ENCODE results near the gene TXNRD2.

Gene TXNRD2

GRCh38 chr22:19879643-19879991, 62.0 kb downstream of the TXNRD2 start:
- no peak overlapping the region for H3K4me3 ChIP-seq (ENCODE audit: low read depth, low read length)
- DNase-seq (ENCODE audit: low read depth): no peak
- in situ Hi-C loops (cut with HindIII; ENCODE audit: low sequenced_read_pairs): no loop called here
- no peak for TF ChIP-seq CTCF (IDR thresholded peaks at IDR 0.05; ENCODE audit: low read depth, low read length, missing control alignments)

GRCh38 chr22:19879246-19879570, 62.4 kb downstream of the TXNRD2 start:
- no peak for TF ChIP-seq CTCF (IDR thresholded peaks at IDR 0.05; ENCODE audit: low read depth, low read length, missing control alignments)
- H3K4me3 ChIP-seq (ENCODE audit: low read depth, low read length): no peak overlapping the region
- no peak for DNase-seq (ENCODE audit: low read depth)
- in situ Hi-C loops (cut with HindIII; ENCODE audit: low sequenced_read_pairs): no loop called here

GRCh38 chr22:19878461-19879245, 63.0 kb downstream of the TXNRD2 start:
- TF ChIP-seq CTCF (IDR thresholded peaks at IDR 0.05; ENCODE audit: low read depth, low read length, missing control alignments): no peak

GRCh38 chr22:19877626-19878339, 63.8 kb downstream of the TXNRD2 start:
- TF ChIP-seq CTCF (IDR thresholded peaks at IDR 0.05; ENCODE audit: low read depth, low read length, missing control alignments): no peak
- no peak overlapping the region for H3K4me3 ChIP-seq (ENCODE audit: low read depth, low read length)
- in situ Hi-C loops (cut with HindIII; ENCODE audit: low sequenced_read_pairs): no loop called here
- no peak for DNase-seq (ENCODE audit: low read depth)

More at GRCh38 chr22:19878461-19879245, 63.0 kb downstream of the TXNRD2 start:
- H3K4me3 ChIP-seq (ENCODE audit: low read depth, low read length): no peak overlapping the region
- DNase-seq (ENCODE audit: low read depth): no peak
- in situ Hi-C loops (cut with HindIII; ENCODE audit: low sequenced_read_pairs): no loop called here

- in situ Hi-C loops (cut with HindIII; ENCODE audit: low sequenced_read_pairs): no loop called here
- no peak overlapping the region for H3K4me3 ChIP-seq (ENCODE audit: low read depth, low read length)
- no peak for TF ChIP-seq CTCF (IDR thresholded peaks at IDR 0.05; ENCODE audit: low read depth, low read length, missing control alignments)
Observed at GRCh38 chr22:19876941-19877625, 64.5 kb downstream of the TXNRD2 start.

GRCh38 chr22:19876314-19876940, 65.2 kb downstream of the TXNRD2 start:
- no peak overlapping the region for H3K4me3 ChIP-seq (ENCODE audit: low read depth, low read length)
- TF ChIP-seq CTCF (IDR thresholded peaks at IDR 0.05; ENCODE audit: low read depth, low read length, missing control alignments): no peak
- in situ Hi-C loops (cut with HindIII; ENCODE audit: low sequenced_read_pairs): no loop called here
- no peak for DNase-seq (ENCODE audit: low read depth)

More at GRCh38 chr22:19876941-19877625, 64.5 kb downstream of the TXNRD2 start:
- DNase-seq (ENCODE audit: low read depth): no peak
